NCI-H2029 treated with DMSO at 0.1 percent for 48 hours (cell line): ENCODE results near the gene MTSS2.

ENCODE experiments used
- DNase-seq: peaks from one replicate; lab custom pipeline; 2025; lab: John Stamatoyannopoulos, UW

MTSS2 gene

DNA sequence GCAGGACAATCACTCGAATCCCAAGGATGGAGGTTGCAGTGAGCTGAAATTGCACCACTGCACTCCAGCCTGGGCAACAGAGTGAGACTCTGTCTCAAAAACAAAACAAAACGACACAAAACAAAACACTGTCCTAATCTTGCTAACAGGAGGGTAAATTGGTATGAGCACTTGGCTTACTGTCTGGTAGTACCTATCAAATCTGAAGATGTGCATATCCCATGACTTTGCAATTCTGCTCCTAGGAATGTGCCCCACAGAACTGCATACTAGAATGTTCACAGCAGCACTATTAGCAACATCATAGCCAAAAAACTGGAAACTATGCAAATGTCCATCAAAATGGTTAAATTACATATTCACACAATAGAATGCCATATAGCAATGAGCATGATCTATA, 15.7 kb downstream of the MTSS2 start:
- DNase-seq = no peak

DNA sequence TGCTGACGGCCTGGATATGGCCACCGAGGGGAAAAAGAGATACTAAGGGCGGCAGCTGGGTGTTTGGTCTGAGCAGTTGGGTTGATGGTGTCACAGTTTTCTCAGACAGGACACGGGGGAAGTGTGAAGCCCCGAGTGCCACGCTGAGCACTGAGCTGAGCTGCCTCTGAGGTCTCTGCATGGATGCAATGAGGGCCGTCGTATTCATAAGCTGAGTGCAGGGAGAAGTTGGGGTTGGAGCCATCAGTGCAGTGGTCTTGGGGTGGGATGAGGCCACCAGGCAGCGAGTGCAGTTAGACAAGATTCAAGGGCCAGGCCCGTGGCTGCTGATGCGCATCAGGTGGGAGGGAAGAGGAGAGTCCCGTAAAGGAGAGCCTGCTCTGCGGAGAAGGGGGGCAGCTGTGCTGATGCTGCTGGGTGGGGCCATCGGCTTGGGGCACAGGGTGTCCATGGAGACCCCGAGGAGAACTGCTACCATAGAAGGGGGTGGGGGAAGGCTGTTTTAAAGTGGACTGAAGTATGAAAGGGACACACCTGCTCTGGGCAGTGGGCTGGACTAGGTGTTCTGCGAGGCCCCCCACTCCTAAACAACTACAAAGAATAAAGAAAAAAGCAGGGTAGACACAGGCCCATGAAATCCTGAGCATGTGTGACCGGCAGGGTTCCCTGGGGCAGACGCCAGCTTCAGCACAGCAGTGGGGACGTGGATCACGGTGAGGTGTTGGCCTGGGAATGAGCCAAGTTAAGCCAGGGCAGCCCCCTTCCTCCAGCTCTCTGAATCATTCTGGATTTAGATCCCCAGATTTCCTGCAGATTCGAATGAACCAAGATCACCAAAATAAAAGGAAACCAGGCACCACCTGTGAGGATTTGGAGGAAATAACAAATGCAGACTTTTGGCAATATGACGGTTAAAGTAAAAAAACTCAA, 19.8 kb downstream of the MTSS2 start:
- DNase-seq = no peak

DNA sequence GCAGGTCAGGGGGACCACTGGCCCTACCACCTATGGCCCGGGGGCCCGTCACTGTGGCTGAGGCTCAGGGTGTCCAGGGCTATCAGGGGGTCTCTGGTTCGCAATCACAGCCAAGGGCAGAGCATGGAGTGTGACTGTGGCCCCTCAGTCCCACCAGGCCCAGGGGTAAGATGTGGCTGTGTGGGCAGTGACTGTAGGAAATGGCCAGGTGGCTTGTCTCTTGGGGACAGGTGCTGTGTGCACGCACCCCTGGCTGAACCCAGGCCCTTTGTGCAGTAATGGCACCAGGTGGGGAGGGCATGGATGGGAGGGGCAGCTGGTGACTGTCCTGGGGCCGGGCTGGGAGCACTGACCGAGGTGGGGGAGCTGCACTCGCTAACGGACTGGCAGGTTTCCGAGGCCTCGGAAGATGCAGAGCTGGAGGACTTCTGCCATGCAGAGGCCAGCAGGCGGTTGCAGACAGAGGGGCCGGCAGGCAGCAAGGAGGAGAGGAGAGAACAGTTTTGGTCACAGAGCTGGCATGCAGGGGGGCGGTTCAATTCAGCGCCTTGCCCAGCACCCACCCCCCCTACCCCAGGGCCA, 20.6 kb downstream of the MTSS2 start:
- no peak for DNase-seq

DNA sequence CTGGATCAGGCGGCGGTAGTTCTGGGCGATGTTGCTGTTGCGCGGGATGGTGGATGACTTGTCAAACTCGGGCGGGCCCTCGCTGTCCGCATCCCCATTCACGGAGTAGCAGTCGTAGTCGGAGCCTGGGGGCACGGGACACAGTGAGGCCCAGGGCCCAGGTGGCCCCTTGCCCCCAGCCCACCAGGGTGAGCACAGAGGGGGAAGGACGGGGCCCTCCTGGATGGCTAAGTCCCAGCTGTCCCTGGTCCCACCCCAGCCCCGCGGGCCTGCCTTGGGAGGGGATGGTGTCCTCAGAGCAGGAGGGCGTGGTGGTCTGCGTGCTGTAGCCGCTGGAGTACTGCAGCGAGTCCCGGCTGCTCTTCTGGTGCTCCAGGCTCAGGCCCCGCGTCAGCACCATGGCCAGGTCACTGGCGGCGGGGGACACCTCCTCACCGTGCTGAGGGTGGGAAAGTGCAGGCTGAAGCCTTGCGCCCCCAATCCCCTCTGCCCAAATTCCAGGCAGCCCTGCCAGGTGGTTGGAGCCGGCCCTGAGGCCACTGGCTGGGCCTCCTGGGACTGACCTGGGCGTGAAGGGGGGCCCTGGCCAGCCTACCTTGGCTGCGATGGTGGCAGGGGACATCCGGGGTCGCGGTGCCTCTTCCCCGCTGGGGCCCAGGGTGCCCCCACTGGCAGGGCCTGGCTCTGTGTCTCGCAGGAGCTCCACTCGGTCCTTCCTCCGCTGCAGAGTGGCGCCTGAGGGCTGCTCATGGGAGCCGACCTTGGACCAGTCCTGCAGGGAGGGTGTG, 21.3 kb downstream of the MTSS2 start:
- no peak for DNase-seq

DNA sequence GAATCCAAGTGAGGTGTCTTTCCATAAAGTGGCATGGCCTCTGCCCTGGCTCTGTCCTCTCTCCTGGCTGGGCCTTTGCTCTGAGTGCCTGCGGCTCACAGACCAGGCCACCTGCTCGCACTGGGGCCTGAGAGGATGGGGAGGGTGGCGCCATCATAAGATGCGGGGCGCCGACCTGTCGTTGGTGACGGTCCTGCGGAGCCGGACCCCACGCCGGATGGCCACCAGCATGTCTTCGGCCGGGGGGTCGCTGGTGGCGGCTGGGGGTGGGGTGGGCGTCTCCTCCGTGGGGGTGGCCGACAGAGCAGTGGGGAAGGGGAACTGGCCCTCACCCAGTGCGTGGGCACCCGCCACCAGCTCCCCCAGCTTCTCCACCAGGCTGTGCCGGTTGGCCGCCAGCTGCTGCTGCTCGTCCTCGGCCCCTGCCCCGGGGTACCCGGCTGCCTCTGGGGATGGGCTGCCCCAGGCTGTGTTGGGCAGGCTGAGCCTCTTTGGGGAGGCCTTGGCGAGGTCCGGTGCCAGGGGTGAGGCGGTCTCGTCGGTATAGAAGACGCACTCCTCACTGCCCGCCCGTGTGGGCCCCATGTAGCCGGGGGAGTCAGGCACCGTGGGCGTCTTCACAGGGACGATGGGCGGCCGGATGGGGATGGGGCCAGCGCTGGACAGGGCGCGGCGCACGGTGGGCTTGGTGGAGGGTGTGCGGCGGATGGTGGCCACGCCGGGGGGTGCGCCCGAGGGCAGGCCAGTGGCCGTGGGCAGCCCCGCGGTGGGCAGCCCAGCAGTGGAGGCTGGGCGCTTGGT, 22.1 kb downstream of the MTSS2 start:
- no peak for DNase-seq

DNA sequence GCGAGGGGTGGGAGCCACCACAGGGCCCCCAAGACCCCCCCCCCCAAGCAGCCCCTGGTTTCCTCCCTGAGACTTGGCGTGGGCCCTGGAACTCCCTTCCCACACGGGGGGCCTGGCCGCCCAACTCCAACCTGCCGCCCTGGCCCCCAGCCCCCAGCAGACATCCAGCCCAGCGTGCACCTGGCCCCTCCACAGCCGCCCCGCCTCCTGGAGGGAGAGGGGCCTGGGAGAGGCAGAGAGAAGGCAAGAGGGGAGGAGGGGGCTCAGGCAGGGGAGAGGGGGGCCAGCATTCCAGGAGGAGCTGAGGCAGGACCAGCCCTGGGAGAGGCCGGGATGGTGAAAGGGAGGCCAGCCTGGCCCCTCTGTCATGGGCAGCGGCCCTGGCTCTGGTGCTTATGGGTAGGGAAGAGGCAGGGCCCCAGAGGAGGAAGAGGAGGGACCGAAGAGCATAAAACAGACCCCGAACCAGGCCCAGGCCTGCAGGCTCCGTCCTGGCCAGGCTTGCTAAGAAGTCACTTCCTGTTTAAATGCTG, 22.8 kb downstream of the MTSS2 start:
- DNase-seq = no peak

DNA sequence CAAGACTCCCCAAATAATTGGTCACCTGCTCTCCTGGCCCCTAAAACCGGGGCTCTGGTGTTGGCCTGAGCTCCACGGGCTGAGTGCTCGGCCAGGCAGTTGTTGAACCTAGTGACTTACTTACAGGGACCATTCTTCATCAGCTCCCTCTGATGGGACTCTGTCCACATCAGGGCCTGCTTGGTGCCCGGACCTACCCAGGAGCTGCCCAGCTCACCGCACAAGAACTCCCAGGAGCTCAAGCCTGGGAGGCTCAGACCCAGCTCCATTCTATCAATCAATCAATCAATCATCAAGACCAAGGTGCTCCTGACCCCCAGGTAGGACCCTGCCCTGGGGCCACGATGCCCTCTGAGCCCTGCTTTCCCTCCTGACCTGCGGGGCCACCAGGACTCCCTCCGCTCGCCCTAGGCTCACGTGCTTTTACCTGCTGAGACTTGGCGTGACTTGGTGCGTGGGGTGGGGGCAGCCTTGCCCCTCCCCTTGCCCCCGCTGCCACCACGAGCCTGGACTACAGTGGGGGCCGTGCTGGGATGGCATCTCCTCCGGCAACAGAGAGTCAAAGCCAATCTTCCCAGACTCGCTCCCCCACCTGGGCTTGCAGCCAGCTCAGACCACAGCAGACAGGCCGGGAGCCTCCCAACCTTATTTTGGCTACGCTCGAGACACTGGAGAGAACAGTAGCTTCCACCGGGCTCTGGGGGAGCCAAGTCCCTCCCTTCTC, 23.8 kb downstream of the MTSS2 start:
- no peak for DNase-seq

DNA sequence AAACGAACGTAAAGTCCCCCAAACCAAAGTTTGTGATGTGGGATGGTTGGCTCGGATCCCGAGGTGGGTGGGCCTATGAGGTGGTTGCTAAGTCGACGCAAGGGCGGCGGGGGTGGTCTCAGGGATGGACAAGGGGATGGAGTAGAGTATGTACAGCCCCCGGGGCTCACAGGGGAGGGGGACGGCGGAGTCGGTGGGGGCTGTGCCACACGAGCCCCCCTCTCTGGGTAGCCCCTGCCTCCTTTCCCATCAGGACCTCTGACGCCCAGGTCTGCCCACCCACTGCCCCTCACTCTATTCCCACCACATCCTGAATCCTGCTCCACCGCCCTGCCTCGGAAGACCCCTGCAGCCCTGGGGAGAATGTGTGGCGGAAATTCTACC, 24.3 kb downstream of the MTSS2 start:
- no peak for DNase-seq

DNA sequence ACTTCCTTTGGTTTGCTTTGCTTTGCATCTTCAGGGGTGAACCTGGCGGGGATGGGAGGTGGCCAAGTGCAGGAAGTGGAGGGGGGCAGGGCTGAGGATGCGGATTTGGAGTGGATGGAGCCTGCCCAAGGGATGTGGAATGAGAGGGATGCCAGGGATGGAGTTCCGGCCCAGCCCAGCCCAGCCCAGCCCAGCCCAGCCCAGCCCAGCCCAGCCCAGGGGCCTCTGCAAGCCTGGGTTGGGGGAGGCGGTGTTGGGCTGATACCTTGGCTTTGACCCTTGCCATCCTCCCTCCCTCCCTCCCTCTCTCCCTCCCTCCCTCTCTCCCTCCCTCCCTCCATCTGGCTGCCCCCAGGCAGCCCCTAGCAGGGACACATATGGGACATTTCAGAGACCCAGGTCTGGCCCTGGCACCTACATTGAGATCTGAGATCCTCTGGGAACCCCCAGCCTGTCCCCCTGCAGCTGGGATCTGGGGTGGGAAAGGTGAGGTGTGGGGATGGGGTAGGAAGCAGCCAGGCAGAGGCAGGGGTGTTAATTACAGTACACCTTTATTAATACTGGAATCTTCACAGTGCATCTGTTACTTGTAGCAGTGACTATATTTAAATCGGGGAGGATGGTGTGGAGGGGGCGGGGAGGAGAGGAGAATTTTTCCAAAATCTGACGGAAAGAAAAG, 25.0 kb downstream of the MTSS2 start:
- no peak for DNase-seq

DNA sequence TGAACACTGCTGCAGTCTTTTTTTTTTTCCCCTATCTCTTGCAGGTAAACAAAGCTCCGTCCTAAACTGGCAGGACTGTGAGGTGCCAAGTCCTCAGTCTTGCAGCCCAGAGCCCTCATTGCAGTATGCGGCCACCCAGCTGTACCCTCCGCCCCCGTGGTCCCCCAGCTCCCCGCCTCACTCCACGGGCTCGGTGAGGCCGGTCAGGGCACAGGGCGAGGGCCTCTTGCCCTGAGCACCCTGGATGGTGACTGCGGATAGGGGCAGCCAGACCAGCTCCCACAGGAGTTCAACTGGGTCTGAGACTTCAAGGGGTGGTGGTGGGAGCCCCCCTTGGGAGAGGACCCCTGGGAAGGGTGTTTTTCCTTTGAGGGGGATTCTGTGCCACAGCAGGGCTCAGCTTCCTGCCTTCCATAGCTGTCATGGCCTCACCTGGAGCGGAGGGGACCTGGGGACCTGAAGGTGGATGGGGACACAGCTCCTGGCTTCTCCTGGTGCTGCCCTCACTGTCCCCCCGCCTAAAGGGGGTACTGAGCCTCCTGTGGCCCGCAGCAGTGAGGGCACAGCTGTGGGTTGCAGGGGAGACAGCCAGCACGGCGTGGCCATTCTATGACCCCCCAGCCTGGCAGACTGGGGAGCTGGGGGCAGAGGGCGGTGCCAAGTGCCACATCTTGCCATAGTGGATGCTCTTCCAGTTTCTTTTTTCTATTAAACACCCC, 25.7 kb downstream of the MTSS2 start:
- DNase-seq = no peak

DNA sequence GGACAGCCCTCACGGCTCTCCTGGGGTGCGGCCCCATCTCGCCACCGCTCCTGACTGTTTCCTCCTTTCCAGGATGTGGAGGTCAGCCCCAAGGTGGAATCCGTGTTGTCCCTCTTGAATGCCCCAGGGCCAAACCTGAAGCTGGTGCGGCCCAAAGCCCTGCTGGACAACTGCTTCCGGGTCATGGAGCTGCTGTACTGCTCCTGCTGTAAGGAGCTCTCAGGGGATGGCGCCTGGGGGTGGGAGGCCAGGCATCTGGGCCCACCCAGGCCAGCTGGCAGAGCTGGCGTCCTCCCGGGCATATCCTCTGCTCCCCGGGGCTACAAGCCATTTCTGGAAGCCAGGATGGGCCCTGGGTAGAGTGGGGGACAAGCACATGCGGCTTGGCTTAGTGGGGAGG, 26.3 kb downstream of the MTSS2 start:
- no peak for DNase-seq

DNA sequence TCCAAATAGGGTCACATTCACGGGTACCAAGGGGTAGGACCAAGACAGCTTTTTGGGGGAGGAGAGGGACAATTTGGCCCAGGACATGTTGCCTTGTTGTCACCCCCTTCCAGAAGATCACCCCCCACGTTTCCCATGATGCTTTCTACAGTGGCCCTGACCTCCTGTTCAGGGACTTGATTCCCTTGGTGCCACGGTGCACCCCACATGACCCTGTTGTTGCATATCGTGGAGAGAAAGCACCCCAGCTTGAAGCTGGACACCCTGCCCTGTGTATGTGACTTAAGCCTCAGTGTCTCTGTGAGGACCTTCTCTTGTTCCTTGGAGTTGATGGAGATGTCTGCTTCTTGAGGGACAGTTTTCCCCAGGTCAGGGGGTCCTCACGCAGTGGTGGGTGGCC, 26.9 kb downstream of the MTSS2 start:
- no peak for DNase-seq

DNA sequence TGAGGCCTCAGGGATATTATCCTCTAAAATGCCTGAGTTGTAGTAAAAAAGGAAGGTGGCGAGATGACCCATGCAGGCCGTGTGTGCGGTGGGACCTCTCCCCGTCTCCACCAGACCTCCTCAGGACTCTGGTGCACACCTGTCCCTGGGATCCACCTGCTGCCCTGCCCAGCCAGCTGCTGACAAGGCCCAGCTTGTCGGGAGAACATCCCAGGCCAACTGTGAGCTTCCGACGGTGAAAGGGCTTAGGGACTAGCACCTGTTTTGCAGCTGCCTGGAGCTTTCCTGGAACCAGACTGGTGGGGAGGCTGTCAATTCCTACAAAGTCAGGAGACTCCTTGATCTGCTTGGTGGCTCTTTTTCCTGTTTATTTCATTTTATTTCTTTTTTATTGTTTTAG, 27.9 kb downstream of the MTSS2 start:
- no peak for DNase-seq

DNA sequence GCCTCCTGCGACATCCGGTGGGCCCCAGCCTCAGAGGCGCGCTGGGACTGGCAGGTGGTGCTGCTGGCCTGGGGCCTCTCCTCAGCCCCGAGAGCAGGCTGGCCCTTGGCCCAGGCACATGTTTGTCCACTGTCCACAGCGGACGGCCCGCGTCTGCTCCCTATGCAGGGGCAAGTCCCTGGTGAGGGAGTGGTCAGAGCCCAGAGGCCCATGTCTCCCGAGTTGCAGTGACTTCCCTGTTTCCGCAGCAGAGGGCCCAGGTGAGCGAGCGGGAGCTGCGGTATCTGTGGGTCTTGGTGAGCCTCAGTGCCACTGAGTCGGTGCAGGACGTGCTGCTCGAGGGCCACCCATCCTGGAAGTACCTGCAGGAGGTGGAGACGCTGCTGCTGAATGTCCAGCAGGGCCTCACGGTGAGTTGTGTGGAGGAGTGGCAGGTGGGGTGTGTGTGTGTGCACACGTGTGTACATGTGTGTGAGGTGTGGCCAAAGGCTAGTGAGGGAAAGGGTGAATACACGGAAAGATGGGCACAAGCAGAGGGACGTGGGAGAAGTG, 29.1 kb downstream of the MTSS2 start:
- no peak for DNase-seq

DNA sequence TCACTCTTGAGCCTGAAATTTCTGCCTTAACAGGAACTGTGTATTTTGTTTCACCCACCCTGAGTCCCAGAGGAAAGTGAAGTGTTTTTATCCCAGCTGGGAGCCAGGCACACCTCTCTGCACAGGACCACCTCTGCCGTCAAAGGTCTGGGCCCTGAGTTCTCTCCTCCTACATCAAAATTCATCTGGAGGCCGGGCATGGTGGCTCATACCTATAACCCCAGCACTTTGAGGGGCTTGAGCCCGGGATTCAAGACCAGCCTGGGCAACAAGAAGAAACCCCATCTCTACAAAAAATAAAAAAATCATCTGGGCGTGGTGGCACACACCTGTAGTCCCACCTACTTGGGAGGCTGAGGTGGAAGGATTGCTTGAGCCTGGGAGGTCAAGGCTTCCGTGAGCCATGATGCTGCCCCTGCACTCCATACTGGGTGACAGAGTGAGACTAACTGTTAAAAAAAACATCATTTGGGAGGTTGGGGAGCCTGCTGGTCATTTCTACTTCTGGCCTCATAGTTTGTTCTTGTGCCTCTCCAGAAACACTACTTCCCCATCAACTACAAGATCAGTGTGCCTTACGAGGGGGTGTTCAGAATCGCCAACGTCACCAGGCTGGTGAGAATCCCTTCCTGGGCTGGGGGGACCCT, 29.7 kb downstream of the MTSS2 start:
- DNase-seq = no peak

DNA sequence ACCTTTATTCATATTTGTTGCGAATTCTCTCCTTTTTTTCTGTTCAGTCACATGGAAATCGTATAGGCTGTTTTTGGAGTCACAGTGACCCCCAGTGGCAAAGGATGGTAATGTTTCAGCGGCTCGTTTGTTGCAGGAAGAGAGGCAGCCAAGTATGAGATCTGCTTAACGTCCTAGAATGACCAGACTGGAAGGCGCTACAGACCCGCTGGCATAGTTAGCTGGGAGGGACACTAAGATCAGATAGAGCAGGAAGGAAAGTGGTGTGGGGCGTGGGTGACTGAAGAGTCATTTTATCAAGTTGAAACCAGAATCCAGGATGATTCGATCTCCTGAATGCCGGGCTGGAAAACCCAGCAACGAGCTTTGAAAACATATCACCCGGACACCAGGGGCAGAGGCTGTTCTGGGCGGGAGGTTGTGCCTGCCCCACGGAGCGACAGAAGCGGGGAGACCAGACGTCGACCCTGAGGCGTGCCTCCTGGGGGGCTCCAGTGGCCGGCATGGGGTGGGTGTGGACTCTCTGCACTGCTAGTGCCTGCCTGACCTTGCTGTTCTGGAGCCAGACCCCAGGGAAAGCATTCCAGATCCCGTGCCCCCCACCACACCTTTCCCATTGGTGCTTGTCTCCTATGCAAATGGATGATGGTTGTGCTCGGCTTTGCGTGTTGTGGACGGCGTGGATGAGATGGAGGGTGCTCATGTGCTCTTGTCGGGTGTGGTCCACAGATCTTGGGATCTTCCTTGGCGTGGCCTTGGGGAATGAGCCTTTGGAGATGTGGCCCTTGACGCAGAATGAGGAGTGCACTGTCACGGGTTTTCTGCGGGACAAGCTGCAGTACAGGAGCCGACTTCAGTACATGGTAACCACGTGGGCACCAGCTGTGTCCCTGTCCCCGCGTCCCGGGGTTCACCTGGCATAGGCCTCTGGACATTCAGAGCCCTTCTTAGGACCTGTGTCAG, 31.8 kb downstream of the MTSS2 start:
- DNase-seq = peak; percentile 48

DNA sequence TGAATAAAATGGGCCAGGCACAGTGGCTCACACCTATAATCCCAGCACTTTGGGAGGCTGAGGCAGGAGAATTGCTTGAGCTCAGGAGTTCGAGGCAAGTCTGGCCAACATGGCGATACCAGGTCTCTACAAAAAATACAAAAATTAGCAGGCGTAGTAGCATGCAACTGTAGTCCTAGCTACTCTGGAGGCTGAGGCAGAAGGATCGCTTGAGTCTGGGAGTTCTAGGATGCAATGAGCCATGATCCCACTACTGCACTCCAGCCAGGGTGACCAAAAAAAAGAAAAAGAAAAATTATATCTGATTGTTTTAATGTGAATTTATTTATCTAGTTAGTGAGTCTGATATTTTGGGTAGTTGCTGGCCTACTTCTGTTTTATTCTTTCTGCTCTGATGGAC, 32.4 kb downstream of the MTSS2 start:
- no peak for DNase-seq

DNA sequence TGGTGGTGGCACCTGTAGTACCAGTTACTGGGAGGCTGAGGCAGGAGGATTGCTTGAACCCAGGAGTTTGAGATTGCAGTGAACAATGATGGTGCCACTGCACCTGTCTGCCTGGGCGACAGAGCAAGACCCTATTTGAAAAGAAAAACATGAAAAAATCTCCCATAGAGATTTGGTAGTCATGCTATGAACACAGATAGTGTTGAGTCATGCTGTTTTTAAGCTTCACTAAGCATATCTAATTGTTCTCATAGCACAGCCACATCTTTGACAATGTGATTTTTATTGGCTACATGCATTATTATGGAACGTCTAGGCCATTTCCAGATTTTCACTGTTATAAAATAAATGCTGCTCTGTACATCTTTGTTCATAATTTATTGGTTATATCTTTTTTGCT, 33.5 kb downstream of the MTSS2 start:
- no peak for DNase-seq
